Fibroblast of mammary gland (primary cell): Measurements from ENCODE around the gene IFI27.

ENCODE experiments used
- DNase-seq: peaks from one replicate; pipeline ENCODE4 v3.0.0-alpha.2; 2010; ENCODE audit warnings: low read depth
- H3K4me3 ChIP-seq: 2 replicates; pipeline ENCODE4 v1.5.1; 2011; ENCODE audit warnings: low read depth, mild to moderate bottlenecking, low read length, moderate library complexity; ENCODE audit not compliant: control insufficient read depth
- TF ChIP-seq, protein P1 (sequence below): conservative IDR thresholded peaks from 2 replicates; pipeline ENCODE4 v1.5.1; 2011; ENCODE audit warnings: low read depth, low read length, inconsistent platforms; ENCODE audit not compliant: control insufficient read depth, insufficient read depth

Gene IFI27

DNA sequence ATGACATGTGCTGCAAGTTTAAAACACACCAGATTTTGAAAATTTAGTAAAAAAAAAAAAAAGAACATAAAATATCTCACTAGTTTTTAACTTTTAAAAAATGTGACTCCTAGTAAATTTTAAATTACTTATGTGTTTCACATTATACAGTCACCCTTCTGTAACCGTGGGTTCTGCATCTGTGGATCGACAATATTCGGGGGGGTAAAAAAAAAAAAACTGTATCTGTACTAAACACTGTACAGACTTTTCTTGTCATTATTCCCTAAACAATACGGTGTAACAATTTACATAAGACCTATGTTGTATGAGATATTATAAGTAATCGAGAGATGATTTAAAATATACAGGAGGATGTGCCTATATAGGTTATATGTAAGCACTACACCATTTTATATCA lies 32.7 kb upstream of the IFI27 start:
- no peak overlapping the region for H3K4me3 ChIP-seq
- no peak for DNase-seq
- TF ChIP-seq, protein P1, sequence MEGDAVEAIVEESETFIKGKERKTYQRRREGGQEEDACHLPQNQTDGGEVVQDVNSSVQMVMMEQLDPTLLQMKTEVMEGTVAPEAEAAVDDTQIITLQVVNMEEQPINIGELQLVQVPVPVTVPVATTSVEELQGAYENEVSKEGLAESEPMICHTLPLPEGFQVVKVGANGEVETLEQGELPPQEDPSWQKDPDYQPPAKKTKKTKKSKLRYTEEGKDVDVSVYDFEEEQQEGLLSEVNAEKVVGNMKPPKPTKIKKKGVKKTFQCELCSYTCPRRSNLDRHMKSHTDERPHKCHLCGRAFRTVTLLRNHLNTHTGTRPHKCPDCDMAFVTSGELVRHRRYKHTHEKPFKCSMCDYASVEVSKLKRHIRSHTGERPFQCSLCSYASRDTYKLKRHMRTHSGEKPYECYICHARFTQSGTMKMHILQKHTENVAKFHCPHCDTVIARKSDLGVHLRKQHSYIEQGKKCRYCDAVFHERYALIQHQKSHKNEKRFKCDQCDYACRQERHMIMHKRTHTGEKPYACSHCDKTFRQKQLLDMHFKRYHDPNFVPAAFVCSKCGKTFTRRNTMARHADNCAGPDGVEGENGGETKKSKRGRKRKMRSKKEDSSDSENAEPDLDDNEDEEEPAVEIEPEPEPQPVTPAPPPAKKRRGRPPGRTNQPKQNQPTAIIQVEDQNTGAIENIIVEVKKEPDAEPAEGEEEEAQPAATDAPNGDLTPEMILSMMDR: no peak

DNA sequence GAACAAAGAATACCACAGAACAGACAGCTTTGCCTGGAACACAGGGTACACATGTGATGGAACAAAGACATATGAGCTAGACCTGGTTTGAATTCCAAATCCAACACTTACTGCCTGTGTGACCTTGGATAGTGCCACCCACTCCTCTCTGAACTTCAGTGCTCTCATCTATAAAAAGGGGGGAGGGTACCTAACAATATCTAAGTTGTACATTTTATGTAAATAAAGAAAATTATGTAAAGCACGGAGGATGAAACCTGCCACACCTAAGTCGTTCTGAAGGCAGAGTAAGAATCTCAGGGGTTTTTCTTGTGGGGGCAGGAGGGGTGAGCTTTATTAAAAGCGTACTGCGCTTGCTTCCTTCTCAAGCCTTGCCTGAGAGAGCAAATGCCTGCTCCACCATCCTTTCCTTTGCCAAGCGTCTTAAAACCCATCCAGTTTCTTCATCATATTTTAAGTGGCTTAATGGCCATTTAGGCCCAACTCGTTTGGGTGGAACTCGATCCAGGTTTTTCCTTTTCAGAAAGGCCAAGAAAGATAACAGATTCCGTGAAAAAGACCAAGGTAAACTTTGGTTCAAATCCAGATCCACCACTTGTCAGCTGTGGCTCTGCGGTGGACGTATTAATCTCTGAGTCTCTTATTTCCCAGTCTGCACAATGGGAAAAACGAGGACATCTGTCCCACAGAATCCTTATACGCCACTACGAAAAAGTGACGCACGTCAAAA lies 30.5 kb upstream of the IFI27 start:
- TF ChIP-seq, protein P1: no peak
- peak; percentile 55 for DNase-seq
- H3K4me3 ChIP-seq: peak overlapping the region; percentile 95

DNA sequence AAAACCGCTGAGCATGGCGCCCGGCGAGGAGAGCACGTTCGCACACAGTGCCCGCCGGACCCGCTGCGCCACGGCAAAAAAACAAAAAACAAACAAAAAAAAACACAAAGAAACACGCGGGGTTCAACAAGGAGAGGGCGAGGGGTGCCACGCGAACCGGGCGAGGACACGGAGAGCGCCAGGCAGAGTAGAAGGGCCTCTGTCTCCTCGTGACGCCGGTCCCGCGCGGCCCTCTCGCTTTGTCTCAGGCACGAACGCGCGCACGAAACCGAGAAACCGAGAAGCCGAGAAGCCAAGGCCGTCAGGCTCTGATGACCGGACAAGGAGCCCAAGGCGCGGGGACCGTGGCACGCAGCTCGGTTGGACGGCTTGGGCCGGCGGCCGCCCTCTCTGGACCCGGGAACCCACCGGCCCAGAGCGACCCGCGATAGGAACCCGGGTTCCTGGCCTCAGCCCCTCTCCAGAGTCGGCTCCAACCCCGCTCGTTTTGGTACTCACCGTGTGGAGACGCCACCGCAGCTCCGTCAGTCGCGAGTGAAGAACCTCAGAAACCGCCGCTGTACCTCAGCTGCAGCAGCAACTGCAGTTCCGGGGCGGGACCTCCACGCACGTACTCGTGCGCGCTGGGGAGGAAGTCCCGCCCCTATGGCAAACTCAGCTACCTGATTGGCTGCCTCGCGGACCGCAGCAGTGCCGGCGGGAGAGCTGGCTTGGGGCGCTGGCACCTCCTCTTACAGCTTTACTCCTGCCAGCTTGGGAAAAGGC lies 29.7 kb upstream of the IFI27 start, which contains the start of the genes DDX24 and IFI27L1:
Gene DDX24, minus strand, starts transcription at position 582 of the 765 bp plus-strand sequence. CDS start 1,460 bp downstream, outside the sequence.
Gene IFI27L1, plus strand, starts transcription at position 690 of the 765 bp plus-strand sequence. CDS start 15,628 bp downstream, outside the sequence.
- TF ChIP-seq, protein P1: no peak
- H3K4me3 ChIP-seq: peak within 1 kb of the TSS; percentile 95
- DNase-seq: peak; percentile 91

DNA sequence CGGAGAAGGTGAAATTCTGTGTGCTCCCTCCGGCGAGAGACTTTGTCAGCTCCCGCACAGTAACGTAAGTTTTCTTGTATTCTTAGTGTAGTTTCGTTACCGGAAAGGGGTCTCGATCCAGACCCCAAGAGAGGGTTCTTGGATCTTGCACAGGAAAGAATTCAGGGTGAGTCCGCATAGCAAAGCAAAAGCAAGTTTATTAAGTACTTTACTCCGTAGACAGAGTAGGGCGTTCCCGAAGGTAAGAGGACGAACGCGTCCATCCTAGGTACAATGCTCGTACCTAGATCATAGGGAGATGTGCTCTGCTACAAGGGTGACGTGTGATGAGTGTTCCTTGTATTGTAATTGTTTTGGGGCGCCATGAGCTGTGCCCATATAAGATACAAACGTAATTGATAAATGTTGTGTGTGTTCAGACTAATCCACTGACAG lies 29.1 kb upstream of the IFI27 start:
- no peak for DNase-seq
- TF ChIP-seq, protein P1: no peak
- peak overlapping the region; percentile 95 for H3K4me3 ChIP-seq

DNA sequence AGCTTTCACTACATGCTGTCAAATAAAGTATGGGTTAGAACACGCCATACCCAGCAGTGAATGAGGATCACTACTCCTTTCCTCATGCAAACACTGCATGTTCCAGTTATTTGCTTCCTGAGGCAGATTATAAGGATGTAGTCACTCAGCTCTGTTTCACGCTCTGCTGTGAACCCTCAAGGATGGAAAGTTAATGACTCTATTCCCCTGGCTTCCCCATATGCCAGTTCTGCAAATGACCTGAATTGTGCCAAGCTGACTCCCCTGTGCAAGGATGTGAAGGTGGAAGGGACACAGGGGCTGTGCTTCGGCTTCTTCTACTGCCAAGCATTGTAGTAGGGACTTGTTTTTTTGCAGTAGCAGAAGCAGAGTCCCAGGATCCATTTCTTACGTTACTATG lies 22.6 kb upstream of the IFI27 start:
- no peak for DNase-seq
- TF ChIP-seq, protein P1: no peak
- H3K4me3 ChIP-seq: no peak overlapping the region

DNA sequence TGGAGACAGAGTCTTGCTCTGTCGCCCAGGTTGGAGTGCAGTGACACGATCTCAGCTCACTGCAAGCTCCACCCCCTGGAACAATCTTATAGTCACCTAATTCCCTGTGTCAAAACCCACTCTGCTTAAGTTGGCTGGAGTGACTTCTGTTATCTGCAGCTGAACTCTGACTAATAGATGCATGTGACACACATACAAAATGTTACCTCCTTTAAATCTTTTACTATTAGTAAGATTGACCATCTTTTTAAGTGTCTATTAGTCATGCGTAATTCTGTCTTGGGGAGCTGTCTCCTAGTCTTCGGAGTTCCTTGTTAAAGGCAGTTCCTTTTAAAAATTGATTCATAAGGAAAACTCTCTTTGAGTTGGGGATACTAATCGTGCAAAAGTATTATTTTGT lies 22.0 kb upstream of the IFI27 start:
- H3K4me3 ChIP-seq: no peak overlapping the region
- peak; percentile 66 for DNase-seq
- TF ChIP-seq, protein P1: no peak
